DND-41 (cell line): Measurements from ENCODE around the gene SCTR.

ENCODE experiments used
- ATAC-seq: fragments of 200-7000 bp; cut with Tn5 transposase; 3 replicates; pipeline ENCODE4 v1.9.1; 2021; ENCODE audit warnings: low read depth; ENCODE audit not compliant: insufficient read depth
- DNase-seq: peaks from one replicate; pipeline ENCODE4 v3.0.0-alpha.2; 2020
- H2AFZ ChIP-seq: 2 replicates; pipeline ENCODE4 v1.6.0; 2012; ENCODE audit warnings: low read depth, low read length
- H3K27ac ChIP-seq: 2 replicates; pipeline ENCODE4 v1.5.1; 2012; ENCODE audit warnings: low read length, inconsistent platforms
- H3K27me3 ChIP-seq: fragments of 200-600 bp; sonication (generic); 2 replicates; pipeline ENCODE4 v1.6.0; 2012; ENCODE audit warnings: low read length, mild to moderate bottlenecking, inconsistent platforms; ENCODE audit not compliant: insufficient read depth, poor library complexity
- H3K36me3 ChIP-seq: 2 replicates; pipeline ENCODE4 v1.5.1; 2012; ENCODE audit warnings: low read length, inconsistent platforms; ENCODE audit not compliant: insufficient read depth
- H3K4me1 ChIP-seq: 2 replicates; pipeline ENCODE4 v1.5.1; 2012; ENCODE audit warnings: mild to moderate bottlenecking, low read length; ENCODE audit not compliant: insufficient read depth
- H3K4me2 ChIP-seq: 2 replicates; pipeline ENCODE4 v1.6.0; 2012; ENCODE audit warnings: mild to moderate bottlenecking, moderate library complexity, low read length, inconsistent platforms; ENCODE audit not compliant: insufficient read depth
- H3K4me3 ChIP-seq, 2 experiments: fragments of 200-600 bp in 1 of 2; shearing (Covaris generic) in 1 of 2; 2 replicates each; pipeline ENCODE4 v1.5.1; 2012 to 2016; ENCODE audit warnings: inconsistent platforms in 2 of 2, low read length in 2 of 2, mild to moderate bottlenecking in 2 of 2, low read depth in 1 of 2, moderate library complexity in 1 of 2
- H3K79me2 ChIP-seq: 2 replicates; pipeline ENCODE4 v1.6.0; 2012; ENCODE audit warnings: low read length, inconsistent platforms; ENCODE audit not compliant: insufficient read depth
- H3K9ac ChIP-seq: 2 replicates; pipeline ENCODE4 v1.6.0; 2012; ENCODE audit warnings: low read depth, mild to moderate bottlenecking, inconsistent platforms, low read length, moderate library complexity
- H3K9me3 ChIP-seq: 2 replicates; pipeline ENCODE4 v1.5.1; 2012; ENCODE audit warnings: low read length, moderate library complexity, mild to moderate bottlenecking, inconsistent platforms; ENCODE audit not compliant: insufficient read depth, severe bottlenecking
- H4K20me1 ChIP-seq: 2 replicates; pipeline ENCODE4 v1.6.0; 2012; ENCODE audit warnings: low read length; ENCODE audit not compliant: insufficient read depth
- EZH2 ChIP-seq: IDR thresholded peaks from 3 replicates; pipeline ENCODE4 v1.6.1; 2012; ENCODE audit warnings: borderline replicate concordance, low read depth, mild to moderate bottlenecking, moderate library complexity, low read length, inconsistent platforms; ENCODE audit not compliant: severe bottlenecking
- TF ChIP-seq, protein P1 (sequence below): IDR thresholded peaks from 2 replicates; pipeline ENCODE4 v1.5.1; 2012; ENCODE audit warnings: borderline replicate concordance, low read length, moderate library complexity, mild to moderate bottlenecking; ENCODE audit not compliant: poor library complexity, severe bottlenecking; ENCODE audit errors: extremely low read depth

Gene SCTR

DNA sequence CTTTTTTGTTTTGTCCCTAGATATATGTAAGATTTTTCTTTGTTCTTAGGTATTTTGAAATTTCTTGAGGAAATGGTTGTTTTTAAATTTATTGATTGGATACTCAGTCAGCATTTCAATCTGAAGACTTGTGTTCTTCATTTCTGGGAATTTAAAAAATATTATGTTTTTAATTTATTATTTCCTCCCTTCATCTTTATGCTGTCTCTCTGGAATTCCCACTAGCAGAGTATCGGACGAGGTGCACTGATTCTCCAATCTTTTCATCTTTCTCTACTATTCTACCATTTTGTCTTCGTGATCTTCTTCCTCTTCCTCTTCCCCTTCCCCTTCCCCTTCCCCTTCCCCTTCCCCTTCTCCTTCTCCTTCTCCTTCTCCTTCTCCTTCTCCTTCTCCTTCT is 12.3 kb downstream of the SCTR start:
- no peak overlapping the region for H3K4me3 ChIP-seq
- no peak overlapping the region for H3K4me2 ChIP-seq
- no peak overlapping the region for H2AFZ ChIP-seq
- no peaks in the 10 kb centered on the region for H3K4me1 ChIP-seq
- TF ChIP-seq, protein P1, sequence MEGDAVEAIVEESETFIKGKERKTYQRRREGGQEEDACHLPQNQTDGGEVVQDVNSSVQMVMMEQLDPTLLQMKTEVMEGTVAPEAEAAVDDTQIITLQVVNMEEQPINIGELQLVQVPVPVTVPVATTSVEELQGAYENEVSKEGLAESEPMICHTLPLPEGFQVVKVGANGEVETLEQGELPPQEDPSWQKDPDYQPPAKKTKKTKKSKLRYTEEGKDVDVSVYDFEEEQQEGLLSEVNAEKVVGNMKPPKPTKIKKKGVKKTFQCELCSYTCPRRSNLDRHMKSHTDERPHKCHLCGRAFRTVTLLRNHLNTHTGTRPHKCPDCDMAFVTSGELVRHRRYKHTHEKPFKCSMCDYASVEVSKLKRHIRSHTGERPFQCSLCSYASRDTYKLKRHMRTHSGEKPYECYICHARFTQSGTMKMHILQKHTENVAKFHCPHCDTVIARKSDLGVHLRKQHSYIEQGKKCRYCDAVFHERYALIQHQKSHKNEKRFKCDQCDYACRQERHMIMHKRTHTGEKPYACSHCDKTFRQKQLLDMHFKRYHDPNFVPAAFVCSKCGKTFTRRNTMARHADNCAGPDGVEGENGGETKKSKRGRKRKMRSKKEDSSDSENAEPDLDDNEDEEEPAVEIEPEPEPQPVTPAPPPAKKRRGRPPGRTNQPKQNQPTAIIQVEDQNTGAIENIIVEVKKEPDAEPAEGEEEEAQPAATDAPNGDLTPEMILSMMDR = no peak
- TF ChIP-seq EZH2 = no peak
- DNase-seq = no peak
- H3K27me3 ChIP-seq = no peaks in the 10 kb centered on the region
- no peak overlapping the region for H3K27ac ChIP-seq
- no peaks in the 10 kb centered on the region for H3K79me2 ChIP-seq
- H3K36me3 ChIP-seq = no peaks in the 10 kb centered on the region
- H3K9ac ChIP-seq = no peak overlapping the region
- no peak for ATAC-seq
- no peaks in the 10 kb centered on the region for H3K9me3 ChIP-seq
- H4K20me1 ChIP-seq = no peaks in the 10 kb centered on the region

DNA sequence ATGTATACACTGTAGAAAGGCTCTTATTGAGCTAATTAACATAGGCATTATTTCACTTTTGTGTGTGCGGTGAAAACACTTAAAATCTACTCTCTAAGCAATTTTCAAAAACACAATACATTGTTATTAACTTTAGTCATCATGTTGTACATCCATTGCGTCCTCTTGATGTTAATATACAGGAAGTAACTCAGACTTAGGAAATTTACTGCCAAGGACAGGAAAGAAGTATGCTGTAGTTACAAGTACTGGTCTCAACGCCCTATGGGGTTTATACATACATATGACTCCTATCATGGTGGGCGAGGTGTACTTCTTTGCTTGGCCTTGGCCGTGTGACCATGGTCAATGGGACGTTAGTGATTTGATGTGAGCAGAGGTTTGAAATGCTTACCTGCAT is 15.5 kb downstream of the SCTR start:
- DNase-seq = no peak
- H3K27ac ChIP-seq = no peak overlapping the region
- H4K20me1 ChIP-seq = no peaks in the 10 kb centered on the region
- H3K36me3 ChIP-seq = no peaks in the 10 kb centered on the region
- TF ChIP-seq, protein P1 = no peak
- TF ChIP-seq EZH2 = no peak
- H3K4me1 ChIP-seq = peaks cover 9% of the 10 kb centered on the region; the same call in 1 of the 2 replicates
- no peak overlapping the region for H2AFZ ChIP-seq
- H3K9me3 ChIP-seq = no peaks in the 10 kb centered on the region
- H3K27me3 ChIP-seq = no peaks in the 10 kb centered on the region
- no peak for ATAC-seq
- H3K4me3 ChIP-seq = no peak overlapping the region
- H3K9ac ChIP-seq = no peak overlapping the region
- H3K79me2 ChIP-seq = no peaks in the 10 kb centered on the region
- H3K4me2 ChIP-seq = no peak overlapping the region

DNA sequence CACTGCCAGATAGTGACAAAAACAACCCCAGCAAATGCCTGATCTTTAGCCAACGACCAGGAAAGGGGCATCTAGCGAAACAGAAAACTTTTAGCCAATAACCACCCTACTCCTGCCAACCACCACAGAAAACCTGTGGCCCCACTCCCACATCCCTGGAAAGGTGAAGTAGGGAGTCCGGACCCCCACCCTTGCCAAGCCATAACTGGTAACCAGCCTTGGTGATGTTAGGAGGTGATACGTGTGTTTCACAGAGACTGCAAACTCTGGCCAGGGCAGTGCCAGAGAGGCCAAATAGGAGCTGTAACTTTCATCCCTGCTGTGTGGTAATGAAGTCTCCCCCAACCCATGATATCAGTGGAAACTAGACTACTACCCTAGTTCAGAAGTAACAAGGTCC is 27.6 kb downstream of the SCTR start:
- Histone ChIP-seq H3K9me3 (peaks cover 7% of the 10 kb centered on the region), H2AFZ (no peak overlapping the region)

More for the DNA sequence above, 27.6 kb downstream of the SCTR start:
- H3K27ac ChIP-seq = no peak overlapping the region
- no peaks in the 10 kb centered on the region for H4K20me1 ChIP-seq
- TF ChIP-seq, protein P1 = no peak
- TF ChIP-seq EZH2 = no peak
- H3K4me2 ChIP-seq = no peak overlapping the region
- H3K27me3 ChIP-seq = no peaks in the 10 kb centered on the region
- H3K36me3 ChIP-seq = no peaks in the 10 kb centered on the region
- H3K4me3 ChIP-seq = no peak overlapping the region
- no peak overlapping the region for H3K9ac ChIP-seq
- no peak for DNase-seq
- no peaks in the 10 kb centered on the region for H3K4me1 ChIP-seq
- no peaks in the 10 kb centered on the region for H3K79me2 ChIP-seq
- no peak for ATAC-seq
